GM12892 (cell line): ENCODE measurements around the gene GPR3.

Source experiments
- POLR2A ChIP-seq: IDR thresholded peaks from 2 replicates; pipeline ENCODE4 v1.6.1; 2011; ENCODE audit warnings: low read depth, low read length, control low read depth
- TAF1 ChIP-seq: IDR thresholded peaks from 2 replicates; pipeline ENCODE4 v1.6.1; 2011; ENCODE audit warnings: low read depth, mild to moderate bottlenecking, control low read depth, low read length, borderline replicate concordance

DNA sequence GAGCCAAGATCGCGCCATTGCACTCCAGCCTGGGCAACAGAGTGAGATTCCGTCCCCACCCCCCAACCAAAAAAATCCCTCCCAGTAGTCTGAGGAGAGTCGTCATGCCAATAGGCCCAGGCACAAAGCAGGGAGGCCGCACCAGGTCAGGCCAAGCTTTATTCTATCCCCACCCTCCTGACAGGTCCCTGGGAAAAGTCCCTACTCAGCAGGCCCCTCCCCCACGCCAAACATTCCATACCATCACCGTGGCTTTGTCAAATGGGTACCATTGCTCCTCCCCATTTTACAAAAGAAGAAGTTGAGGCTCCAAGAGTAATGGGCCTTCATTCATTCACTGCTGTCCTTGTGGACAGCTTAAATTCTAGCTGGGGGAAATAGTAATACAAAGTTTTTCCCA lies 5.3 kb downstream of the GPR3 start:
- TF ChIP-seq TAF1 (no peak), POLR2A (no peak)
